DND-41 (cell line): ENCODE results near the gene RNLS.

Source experiments
- EZH2 ChIP-seq: IDR thresholded peaks from 3 replicates; pipeline ENCODE4 v1.6.1; 2012; ENCODE audit warnings: borderline replicate concordance, low read depth, mild to moderate bottlenecking, moderate library complexity, low read length, inconsistent platforms; ENCODE audit not compliant: severe bottlenecking
- TF ChIP-seq, protein P1 (sequence below): IDR thresholded peaks from 2 replicates; pipeline ENCODE4 v1.5.1; 2012; ENCODE audit warnings: borderline replicate concordance, low read length, moderate library complexity, mild to moderate bottlenecking; ENCODE audit not compliant: poor library complexity, severe bottlenecking; ENCODE audit errors: extremely low read depth

GRCh38 chr10:88332503-88333247, 250.4 kb downstream of the RNLS start:
- TF ChIP-seq, protein P1, sequence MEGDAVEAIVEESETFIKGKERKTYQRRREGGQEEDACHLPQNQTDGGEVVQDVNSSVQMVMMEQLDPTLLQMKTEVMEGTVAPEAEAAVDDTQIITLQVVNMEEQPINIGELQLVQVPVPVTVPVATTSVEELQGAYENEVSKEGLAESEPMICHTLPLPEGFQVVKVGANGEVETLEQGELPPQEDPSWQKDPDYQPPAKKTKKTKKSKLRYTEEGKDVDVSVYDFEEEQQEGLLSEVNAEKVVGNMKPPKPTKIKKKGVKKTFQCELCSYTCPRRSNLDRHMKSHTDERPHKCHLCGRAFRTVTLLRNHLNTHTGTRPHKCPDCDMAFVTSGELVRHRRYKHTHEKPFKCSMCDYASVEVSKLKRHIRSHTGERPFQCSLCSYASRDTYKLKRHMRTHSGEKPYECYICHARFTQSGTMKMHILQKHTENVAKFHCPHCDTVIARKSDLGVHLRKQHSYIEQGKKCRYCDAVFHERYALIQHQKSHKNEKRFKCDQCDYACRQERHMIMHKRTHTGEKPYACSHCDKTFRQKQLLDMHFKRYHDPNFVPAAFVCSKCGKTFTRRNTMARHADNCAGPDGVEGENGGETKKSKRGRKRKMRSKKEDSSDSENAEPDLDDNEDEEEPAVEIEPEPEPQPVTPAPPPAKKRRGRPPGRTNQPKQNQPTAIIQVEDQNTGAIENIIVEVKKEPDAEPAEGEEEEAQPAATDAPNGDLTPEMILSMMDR, result no peak
- TF ChIP-seq EZH2, result no peak
